ENCODE measurements around the gene MST1.
"Not testable (repeated sequence)": the region's sequence is repeated elsewhere in the genome, so short reads cannot be mapped to it uniquely, and the experiment has no call there.

Gene MST1

DNA sequence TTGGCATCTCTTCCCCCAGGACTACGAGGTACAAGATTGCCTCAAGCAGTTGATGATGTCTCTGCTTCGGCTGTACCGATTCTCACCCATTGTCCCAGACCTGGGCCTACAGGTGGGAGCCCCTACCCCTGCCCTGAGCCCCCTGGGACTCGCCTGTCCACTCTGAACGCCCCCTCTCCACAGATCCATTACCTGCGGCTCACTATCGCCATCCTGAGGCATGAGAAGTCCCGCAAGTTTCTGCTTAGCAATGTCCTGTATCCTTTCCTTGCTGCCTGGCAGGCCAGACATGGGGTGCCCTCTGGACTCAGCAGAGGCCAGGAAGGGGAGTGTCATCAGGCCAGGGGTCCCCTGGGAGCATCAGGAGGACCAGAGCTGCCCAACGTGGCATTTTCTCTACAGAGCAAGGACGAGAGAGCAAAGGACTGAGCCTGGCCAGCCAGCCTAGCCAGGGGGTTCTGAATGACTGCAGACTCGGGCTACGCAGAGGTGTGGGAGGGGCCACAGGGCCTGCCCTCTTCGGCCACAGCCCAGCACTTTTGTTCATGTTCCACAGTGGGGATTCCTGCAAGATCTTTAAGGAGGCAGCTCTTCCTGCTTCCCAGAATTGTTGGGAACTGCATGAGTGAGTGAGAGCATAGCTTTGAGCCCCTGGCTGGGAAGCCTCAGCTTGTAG is 11.3 kb upstream of the MST1 start:
- no peak for DNase-seq

DNA sequence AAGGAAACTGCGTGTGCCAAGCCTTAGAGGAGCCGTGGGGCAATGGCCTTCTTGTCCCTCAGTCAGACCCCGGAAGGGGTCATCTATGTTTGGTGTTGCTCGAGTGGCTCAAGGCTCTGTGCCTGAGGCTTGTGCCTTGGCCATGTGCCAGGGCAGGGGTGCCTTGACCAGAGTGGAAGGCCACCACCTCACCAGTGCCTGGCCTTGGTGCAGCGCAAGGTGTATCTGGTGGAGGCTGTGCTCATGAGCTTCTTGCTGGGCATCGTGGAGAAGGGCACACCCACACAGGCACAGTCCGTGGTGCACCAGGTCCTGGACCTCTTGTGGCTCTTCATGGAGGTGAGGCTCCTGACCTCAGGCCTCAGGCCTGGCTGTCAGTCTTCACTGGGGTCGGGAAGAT is 10.7 kb upstream of the MST1 start:
- no peak for DNase-seq

DNA sequence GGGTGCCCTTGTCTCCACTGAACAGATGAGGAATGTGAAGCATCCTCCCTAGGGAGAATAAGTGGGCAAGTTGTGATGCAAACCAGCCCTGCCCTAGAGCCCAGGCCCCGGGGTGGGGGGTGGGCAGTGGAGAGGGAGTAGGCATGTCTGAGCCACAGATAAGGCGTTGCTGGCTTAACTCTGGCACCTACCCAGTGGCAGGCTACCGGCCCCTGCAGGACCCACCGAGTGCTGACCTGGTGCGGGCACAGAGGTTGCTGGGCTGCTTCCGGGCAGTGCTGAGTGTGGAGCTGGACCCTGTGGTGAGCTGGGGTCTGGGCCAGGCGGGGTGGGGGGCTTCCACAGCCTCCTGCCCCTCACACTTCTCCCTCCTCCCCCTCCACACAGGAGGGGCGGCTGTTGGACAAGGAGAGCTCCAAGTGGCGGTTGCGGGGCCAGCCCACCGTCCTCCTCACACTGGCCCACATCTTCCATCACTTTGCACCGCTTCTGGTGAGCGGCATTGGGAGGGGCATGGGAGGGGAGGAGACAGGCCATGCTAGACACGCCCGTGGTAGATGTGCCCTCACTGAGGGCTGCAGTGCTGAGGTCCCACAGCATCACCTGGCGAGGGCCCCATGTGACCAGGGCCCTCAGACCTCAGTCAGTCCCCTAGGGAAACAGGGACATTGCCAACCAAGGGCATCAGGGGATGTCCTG is 10.2 kb upstream of the MST1 start:
- DNase-seq: peak; percentile 57

DNA sequence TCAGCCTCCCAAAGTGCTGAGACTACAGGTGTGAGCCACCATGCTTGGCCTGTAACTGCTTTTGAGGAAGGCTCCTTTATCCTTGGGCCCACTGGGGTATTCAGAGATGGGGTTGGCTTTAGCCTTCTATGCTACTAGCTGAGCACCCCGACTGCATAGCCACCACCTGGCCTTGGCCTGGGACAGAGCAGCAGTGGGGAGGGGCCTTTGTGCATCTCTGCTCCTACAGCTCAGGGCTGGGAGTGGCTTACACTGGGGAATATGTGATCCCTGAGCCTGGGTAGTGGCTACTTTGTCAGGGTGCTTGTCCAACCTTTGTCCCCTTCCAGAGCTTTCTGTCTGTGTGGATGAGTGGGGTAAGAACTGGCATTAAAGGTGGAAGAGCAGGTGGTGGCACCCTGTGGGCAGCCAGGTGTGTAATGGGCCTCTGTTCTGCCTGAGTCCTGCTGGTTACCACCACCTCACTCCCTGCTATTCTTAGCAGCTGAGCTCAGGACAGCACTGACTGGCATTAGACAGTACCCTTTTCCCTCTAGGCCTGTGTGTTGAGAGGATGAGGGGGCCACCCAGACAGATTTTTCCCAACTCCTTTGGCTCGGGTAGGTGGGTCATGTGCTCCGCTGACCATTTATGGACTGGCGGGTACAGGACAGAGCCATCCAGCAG is 6.2 kb upstream of the MST1 start:
- not testable (repeated sequence) for DNase-seq

DNA sequence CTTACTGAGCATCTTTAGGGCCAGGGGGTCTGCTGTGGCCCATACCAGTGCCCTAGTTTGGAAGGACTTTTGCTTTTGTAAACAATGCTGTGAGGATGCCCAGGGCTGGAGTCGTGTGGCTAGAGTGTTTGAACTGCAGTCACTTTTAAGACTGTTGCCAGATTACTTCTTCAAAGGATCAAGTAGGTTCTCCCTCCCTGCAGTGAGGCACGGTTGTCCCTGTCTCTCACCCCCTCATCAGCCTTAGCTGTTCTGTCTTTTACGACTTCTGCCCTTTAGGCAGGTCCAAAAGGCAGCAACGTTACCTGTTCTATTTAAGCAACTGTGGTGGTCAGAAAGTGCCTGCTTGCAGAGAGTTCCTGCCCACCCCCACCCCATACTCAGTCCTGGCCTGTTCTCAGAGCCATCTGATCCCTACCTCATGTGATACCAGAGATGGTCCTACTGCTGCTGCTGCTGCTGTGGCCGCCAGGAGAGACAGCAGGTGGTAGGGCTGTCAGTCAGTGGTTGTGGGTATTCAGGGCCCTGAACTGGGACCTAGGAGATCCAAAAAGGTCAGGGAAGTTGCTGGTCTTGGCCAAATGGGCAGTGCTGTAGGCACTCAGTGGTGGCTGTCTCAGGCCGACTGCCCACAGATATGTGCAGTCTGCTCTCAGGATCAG is 5.3 kb upstream of the MST1 start:
- not testable (repeated sequence) for DNase-seq

DNA sequence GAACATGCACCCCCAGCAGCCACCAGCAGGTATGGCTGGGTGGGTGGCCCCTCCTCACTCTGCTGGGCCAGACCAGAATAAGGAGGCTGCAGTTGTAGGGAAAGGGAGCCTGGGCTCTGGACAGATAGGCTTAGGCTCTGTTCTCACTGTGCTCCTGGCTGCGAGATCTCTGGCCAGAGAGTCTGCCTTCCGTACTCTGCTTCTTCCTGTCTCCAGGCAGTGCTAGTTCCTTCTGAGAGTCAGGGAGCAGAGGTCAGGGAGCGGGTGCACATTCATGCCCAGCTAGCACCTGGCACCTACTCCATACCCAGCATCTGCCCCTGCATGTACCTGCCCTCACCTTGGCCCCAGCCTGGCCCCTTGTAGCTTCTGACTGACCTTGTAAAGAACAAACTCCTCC is 2.2 kb upstream of the MST1 start:
- not testable (repeated sequence) for DNase-seq

DNA sequence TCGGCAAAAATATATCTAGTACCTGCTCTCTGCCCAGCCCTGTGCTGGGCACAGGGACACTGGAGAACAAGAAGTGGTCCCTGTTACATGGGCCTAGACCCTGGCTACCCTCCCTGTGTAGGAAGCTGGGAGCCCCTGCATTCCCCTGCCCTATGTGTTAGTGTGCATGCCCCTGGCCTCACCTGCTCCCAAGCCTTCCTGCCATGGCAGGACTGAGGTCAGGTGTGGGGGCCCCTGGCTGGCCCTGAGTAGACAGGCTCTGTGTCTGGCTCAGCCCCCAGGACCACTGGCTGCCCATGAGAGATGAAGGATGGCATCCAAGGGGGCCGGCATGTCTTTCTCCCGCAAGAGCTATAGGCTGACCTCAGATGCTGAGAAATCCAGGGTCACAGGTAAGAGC is 1.6 kb upstream of the MST1 start:
- not testable (repeated sequence) for DNase-seq

DNA sequence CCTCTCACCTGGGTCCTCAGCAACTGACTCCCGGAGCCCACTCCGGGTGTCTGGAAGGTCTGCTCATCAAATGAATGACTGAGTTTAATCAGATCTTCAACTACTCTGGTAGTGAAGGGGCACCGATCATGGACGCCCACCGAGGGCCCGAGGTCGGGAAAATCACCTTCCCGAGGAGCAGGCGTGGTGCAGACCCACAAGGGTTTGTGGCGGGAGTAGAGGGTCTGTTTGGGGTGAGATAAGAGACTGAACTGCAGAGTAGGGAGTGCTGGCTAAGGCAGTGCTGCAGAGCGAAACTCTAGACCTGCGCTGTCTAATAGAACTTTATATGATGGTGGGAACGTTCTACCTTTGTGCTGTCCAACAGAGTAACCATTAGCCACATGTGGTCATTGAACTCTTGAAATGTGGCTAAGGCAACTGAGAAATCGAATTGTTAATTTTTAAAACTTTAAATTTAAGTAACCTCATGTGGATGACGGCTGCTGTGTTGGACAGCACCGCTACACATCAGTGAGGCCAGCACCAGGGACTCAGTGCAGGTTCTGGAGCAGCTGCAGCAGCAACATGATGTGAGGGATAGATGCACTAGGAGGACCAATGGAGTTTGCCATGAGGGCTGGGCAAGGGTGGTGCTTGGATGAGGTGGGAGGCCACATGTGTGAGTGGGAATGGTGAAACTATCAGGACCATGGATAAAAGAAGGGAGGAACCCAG is 792 bp upstream of the MST1 start:
- not testable (repeated sequence) for DNase-seq

DNA sequence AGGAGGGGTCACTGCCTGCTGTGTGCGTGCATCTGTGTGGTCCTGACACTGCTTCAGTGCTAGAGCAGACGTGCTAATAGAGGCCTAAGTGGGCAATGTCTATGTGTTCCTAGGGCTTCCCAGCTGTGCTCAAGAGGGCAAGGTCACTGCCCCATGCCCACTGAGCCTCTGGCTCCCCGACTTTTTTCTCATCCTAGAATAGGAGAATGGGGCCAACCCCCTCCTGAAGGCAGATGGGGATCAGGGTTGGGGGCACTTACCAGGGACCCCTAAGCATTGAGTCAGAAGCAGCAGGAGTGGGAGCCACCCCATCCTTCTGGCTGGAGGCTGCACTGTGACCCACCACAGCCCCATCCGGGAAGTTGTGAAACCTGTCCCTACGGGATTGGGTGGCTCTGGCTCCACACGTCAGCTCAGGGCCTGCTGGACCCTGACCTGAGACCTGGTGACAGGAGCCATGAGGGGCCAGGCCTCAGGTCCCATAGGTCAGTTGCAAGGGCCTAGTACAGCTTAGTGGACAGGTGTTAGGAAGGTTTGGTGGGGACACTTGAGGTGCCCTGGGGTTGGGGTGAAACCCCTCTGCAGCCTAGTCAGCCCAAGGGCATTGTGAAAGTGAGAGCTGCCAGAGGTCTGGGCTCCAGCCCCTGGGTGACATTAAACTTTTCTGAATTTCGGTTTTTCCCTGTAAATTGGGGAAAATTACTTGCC is 782 bp downstream of the MST1 start:
- not testable (repeated sequence) for DNase-seq

DNA sequence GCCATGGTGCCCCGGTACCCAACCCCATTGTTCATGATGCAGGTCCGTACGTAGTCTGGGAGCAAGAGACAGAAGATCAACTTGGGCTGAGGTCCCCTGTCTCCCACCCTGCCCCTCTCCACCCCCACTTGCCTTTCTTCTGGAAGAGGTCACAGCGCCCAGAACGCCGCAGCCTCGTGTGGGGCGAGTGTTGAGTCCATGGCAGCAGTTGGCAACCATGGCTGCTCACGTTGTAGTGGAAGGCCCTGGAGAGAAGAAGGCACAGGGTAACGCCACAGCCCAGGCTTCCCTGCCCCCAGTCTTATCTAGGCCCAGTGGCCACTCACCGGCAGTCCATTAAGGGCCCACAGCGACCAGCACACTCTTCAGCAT is 1.9 kb downstream of the MST1 start:
- not testable (repeated sequence) for DNase-seq

DNA sequence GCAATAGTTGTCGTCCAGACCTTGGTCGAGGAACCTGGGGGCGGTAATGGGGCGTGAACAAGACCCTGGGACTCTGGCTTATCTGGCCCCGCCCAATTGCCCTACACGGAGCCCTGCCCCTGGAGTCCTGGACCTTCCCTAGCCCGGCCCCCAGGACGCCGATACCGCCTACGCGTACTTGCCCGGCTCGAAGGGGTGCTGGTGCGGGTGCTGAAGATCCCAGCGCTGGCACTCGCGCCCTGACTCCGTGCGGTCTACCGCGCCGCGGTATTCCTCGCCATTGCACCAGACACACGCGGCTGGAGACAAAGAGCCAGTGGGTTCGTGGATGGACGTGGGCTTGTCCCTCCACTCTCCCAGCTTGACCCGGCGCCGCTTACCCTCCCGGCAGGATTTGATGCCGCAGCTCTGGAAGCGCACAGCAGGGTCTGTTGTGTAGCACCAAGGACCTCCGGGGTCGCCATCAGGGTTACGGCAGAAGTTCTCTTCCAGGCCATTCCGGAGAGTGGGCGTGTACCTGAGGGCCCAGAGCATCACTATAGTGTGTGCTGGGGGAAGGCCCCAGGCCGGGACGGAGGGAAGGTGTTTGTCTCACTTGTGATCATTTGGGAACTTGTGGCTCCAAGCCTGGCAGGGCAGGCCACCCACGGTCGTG is 2.4 kb downstream of the MST1 start:
- peak; percentile 45 for DNase-seq

DNA sequence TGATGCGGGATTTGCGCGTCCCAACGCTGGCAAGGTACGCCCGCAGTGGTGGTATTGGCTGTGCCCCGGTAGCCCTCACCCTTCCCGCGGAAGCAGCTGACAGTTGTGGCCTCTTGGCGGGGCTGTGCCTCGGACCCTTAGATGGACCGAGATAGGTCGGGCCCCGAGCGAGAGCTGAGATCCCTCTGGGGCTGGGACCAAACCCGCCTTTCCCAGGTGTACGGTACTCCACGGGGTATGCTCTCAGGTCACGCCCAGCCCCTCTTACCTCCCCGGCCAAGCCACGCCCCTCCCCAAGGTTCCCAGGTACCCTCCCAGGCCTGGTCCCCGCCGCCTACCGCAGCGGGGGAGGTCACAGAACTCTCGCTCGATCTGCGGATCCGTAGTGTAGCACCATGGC is 2.9 kb downstream of the MST1 start:
- not testable (repeated sequence) for DNase-seq

DNA sequence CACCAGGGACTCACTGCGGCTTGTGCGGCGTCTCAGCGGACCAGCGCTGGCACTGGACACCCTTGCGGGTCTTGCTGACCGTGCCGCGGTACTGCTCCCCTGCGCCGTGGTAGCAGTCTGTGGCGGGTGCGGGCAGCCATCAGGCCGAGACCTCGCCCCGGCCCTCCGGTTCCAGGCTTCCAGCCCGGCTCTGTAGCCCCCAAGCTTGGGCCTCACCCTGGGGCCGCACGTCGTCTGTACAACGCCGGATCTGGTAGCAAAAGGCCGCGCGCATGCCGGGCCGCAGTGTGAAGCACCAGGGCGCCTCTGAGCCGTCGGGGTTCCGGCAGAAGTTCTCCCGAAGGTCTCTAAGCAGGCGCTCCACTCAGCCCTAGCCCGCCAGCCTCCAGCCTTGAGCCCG is 3.4 kb downstream of the MST1 start:
- not testable (repeated sequence) for DNase-seq

DNA sequence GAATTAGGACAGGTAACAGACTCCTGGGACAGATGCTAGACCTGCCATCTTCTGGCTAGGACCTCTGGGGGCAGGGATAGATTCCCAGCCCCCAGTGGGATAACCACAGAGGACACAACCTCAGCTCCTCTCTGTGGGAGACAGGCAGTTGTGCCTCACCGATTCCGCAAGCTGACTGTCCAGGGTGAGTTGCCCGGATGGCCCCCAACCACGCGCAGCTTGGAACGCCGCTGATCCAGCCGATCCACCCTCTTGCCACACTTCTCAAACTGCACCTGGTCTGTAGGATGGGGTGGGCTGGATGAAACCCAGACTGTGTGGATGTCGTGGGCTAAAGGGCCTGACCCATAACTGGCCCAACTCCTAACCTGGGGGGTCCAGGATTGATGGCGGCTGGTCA is 4.2 kb downstream of the MST1 start:
- DNase-seq: not testable (repeated sequence)

DNA sequence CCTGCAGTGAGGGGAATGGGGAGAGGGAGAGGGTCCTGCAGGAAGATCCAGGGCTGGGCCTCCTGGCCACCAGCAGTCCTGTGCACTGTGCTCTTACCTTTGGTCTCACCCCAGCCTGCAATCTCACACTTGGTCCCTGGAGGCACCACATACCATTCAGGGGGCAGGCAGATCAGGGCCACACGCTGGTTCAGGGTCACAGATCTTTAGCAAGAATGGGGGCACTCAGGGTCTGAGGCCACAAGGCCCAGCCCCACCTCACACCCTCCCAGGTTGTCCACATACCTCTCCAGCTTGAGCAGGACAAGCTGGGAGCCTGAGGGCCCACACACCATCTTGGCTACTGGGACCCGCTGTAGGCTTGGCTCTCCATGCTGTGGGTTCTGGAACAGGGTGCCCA is 4.8 kb downstream of the MST1 start:
- DNase-seq: not testable (repeated sequence)

DNA sequence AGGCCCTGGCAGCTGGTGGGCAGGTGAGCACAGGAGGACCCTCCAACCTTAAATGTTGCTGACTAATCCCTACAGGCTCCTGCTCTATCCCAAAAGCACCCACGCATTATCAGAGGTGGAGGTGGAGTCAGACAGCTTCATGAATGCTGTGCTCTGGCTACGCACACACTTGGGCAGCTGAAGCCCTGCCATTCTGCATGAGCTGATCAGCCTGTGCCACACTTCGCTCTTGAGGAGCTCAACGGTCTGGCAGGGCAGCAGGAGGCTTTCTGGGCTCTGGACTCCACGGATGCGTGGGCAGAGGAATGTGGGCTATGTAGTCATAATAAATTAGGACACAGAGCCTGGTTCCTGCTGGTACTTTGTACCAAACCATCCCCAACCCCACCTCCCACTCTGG is 6.1 kb downstream of the MST1 start:
- DNase-seq: no peak

DNA sequence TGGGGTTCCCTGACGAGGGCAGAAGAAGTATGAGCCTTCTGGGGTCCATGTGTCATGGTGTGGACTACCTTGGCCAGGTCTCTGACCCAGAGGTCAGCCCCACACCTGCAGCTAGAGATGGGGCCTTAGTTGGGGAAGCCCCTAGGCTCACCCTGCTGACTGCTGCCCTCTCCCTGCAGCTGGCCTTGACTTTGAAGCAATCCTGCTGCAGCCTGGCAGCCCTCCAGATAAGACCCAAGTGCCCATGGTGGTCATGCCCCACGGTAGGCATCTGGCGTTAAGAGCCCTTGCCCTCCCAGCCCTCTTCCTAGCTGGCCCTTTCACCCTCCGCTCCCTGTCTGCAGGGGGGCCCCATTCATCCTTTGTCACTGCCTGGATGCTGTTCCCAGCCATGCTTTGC is 7.7 kb downstream of the MST1 start:
- DNase-seq: no peak

DNA sequence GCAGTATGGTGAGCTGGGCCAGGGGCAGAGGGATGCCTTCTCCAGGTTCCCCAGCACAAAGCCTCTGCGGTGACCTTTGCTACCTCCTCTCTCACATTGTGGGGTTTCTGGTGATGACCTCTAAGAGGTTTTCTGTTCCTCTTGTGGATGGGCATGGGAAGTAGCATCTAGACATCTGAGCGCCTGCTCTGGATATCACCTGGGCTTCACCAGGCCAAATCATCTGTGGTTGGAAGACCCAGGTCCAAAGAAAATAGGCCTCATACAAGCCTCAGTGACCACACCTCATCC is 8.1 kb downstream of the MST1 start:
- no peak for DNase-seq

DNA sequence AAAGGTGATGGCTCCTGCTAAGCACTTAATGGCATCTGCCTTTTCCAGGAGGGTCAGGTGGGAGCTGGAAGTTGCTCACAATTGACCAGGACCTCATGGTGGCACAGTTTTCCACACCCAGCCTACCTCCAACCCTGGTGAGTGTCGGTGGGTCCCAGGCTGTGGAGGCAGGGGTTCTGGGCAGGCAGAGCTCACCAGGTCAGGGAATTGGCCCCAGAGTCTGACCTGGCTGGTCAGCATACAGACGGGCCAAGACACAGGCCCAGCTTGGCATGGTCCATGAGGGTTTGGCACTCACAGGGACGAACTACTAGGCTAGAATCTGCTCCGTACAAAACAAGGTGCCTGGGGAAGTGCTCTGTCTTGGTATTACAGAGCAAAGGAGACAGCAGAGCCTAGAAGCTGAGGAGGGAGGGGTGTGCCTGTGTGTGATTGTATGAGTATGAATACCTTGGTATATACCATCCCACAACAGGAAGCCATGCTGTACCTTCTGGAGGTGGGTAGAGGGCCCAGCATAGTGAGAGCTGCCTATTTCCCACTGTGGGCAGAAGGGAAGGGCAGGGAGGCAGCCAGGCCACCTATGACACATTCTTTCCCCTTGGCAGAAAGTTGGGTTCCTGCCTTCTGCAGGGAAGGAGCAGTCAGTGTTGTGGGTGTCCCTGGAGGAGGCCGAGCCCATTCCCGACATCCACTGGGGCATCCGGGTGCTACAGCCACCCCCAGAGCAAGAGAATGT is 8.6 kb downstream of the MST1 start:
- DNase-seq: no peak

DNA sequence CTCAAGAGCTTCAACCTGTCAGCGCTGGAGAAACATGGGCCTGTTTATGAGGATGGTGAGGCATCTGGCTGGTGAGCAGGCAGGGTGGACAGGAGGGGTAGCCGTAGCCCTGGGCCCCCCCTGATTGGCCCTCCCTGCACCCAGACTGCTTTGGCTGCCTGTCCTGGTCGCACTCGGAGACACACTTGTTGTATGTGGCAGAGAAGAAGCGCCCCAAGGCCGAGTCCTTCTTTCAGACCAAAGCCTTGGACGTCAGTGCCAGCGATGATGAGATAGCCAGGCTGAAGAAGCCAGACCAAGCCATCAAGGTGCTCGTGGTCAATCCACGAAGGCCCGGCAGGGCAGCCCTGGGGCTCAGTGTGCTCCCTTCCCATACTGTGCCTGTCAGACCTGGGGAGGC is 13.4 kb downstream of the MST1 start:
- DNase-seq: no peak

DNA sequence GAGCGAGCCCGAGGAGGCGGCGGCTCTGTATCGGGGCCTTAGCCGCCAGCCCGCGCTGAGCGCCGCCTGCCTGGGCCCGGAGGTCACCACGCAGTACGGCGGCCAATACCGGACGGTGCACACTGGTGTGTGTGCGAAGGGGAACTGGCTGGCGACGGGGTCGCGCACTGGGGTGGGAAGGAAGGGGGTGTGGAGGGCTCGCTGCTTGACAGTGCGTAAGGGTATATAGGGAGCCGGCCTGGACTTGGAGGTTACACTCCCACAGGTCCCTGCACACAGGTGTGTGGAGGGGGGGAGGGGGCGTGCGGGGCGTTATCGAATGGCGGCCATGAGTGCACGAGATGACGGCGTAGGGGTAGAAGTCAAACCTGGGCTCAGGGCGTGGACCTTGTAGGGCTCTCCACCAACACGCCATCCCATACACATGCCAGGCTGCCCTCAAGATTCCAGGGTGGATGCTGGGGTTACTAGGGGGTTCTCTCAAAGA is 14.7 kb downstream of the MST1 start:
- DNase-seq: no peak

Measured in fibroblast of skin of scalp (primary cell).